Transverse colon (tissue), 4 donors: ENCODE measurements around the gene BACE2. TPM values are rescaled to one million over a fixed set of nuclear protein-coding genes. Genes with fewer than 3 reads are reported as not detected.

ENCODE experiments used
- DNase-seq: peaks from one replicate; pipeline ENCODE4 v3.0.0-alpha.2; 2019
- H3K27ac ChIP-seq, 4 donors: fragments of 200-600 bp; sonication (generic); 2 replicates each; pipeline ENCODE4 v1.5.1; 2016 to 2018; ENCODE audit warnings: inconsistent platforms in 4 of 4
- H3K27me3 ChIP-seq: fragments of 200-600 bp; sonication (generic); 2 replicates; pipeline ENCODE4 v1.5.1; 2017; ENCODE audit warnings: inconsistent platforms
- H3K36me3 ChIP-seq, 4 donors: fragments of 200-600 bp; sonication (generic); 2 replicates each; pipeline ENCODE4 v1.5.1; 2017 to 2019; ENCODE audit warnings: inconsistent platforms in 4 of 4
- H3K4me1 ChIP-seq, 4 donors: fragments of 200-600 bp; sonication (generic); 2 replicates each; pipeline ENCODE4 v1.5.1; 2017 to 2020; ENCODE audit warnings: inconsistent platforms in 4 of 4
- H3K4me3 ChIP-seq, 4 donors: fragments of 200-600 bp; sonication (generic); 1 replicate in 1 of 4; 2 replicates in 3 of 4; pipeline versions ENCODE4 v1.5.1 to v1.6.1; 2017 to 2019; ENCODE audit warnings: inconsistent platforms in 4 of 4
- H3K9me3 ChIP-seq, 2 donors: fragments of 200-600 bp; sonication (generic); 2 replicates each; pipeline ENCODE4 v1.5.1; 2017 to 2019; ENCODE audit warnings: inconsistent platforms in 2 of 2
- EP300 ChIP-seq: sonication (generic); formaldehyde crosslinking; IDR thresholded peaks from one replicate; pipeline ENCODE4 v1.6.1; 2017; ENCODE audit warnings: antibody characterized with exemption, low read depth
- POLR2A ChIP-seq: fragments of 450-650 bp; IDR thresholded peaks from one replicate; pipeline ENCODE4 v1.6.1; 2016; ENCODE audit warnings: antibody characterized with exemption, mild to moderate bottlenecking, moderate library complexity
- POLR2AphosphoS5 ChIP-seq, 3 donors: sonication (generic); formaldehyde crosslinking; IDR thresholded peaks; one replicate each; pipeline ENCODE4 v1.6.1; 2016; ENCODE audit warnings: antibody characterized with exemption in 3 of 3
- WGBS, 2 donors: methylation state at CpG; one replicate each; pipeline ENCODE4 v1.1.5; 2018; ENCODE audit warnings: low coverage in 1 of 2; 5-methylcytosine and 5-hydroxymethylcytosine counted together
- in situ Hi-C, 4 donors: fragments of 200-750 bp; cut with MboI; loops; one replicate each; pipeline versions ENCODE4 v1.15.0 to v1.15.1; 2017; ENCODE audit warnings: low sequenced_read_pairs in 3 of 4, low pct_ligation_motif_present in 1 of 4, low pct_unique_long_range_greater_than_20kb in 1 of 4
- intact Hi-C: fragments of 100-400 bp; cut with DNase I; formaldehyde crosslinking; loops from one replicate; pipeline ENCODE4 v1.15.1; 2023; ENCODE audit warnings: low total_unique reads
- total RNA-seq, 4 donors: library from RNA; depleted of rRNA; stranded (reverse); fragments of >200 nt; gene quantifications; one replicate each; pipeline ENCODE4 v1.1.0, GENCODE V29; 2016
- TF ChIP-seq, protein P1 (sequence below), 5 experiments: fragments of 200-600 bp in 3 of 5; fragments of 450-650 bp in 2 of 5; sonication (generic) in 3 of 5; IDR thresholded peaks; 1 replicate in 2 of 5; 2 replicates in 3 of 5; pipeline ENCODE4 v1.5.1; 2016 to 2017; ENCODE audit warnings: antibody characterized with exemption in 5 of 5, inconsistent platforms in 3 of 5, mild to moderate bottlenecking in 2 of 5, moderate library complexity in 1 of 5

Gene BACE2
- total RNA-seq, 4 donors from 2014 or later = 28.4 to 52.5 (median 43.9) TPM

DNA sequence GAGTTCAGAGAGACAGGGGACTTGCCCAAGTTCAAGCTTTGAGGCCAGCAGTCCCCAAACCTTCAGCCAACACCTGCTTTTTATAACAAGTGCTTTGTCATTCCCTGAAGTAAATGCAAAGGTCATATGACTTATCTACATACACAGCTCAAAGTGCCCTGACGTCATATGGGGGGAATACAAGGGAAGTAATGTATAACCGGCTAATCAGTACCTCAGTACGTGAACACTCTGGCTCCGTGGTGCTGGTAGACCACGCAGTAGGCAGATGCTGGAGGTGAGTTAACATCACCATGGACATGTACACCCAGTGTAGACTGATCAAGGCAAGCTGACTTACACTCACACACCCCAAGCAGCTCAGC is 60.0 kb downstream of the BACE2 start:
- in situ Hi-C loops = no loop called here

DNA sequence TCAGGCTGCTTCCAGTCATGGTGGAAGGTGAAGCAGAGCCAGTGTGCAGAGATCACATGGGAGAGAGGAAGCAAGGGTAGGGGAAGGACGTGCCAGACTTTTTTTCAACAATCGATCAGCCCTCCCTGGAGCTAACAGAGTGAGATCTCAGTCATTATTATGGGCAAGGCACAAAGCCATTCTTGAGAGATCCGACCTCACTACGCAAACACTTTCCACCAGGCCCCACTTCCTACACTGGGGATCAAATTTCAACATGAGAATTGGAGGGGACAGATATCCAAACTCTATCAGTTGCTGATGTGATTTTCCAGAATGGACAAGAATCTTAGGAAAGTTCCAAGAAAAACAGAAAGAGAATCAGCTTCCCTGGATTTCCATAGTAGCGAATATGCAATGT is 60.5 kb downstream of the BACE2 start:
- peak overlapping the region in 2 of 4 donors; percentile 16 to 33 for H3K27ac ChIP-seq
- intact Hi-C loops (no loop called here), in situ Hi-C loops (no loop called here)
- H3K27me3 ChIP-seq = no peaks in the 10 kb centered on the region
- WGBS, 2 donors = 80 to 82% methylated on average over 1 to 5 of the region's 5 CpGs
- H3K36me3 ChIP-seq = no peaks in the 10 kb centered on the region
- no peak for TF ChIP-seq EP300
- TF ChIP-seq POLR2AphosphoS5 (IDR thresholded peaks at IDR 0.05) = no peak
- TF ChIP-seq POLR2A = no peak
- TF ChIP-seq, protein P1, sequence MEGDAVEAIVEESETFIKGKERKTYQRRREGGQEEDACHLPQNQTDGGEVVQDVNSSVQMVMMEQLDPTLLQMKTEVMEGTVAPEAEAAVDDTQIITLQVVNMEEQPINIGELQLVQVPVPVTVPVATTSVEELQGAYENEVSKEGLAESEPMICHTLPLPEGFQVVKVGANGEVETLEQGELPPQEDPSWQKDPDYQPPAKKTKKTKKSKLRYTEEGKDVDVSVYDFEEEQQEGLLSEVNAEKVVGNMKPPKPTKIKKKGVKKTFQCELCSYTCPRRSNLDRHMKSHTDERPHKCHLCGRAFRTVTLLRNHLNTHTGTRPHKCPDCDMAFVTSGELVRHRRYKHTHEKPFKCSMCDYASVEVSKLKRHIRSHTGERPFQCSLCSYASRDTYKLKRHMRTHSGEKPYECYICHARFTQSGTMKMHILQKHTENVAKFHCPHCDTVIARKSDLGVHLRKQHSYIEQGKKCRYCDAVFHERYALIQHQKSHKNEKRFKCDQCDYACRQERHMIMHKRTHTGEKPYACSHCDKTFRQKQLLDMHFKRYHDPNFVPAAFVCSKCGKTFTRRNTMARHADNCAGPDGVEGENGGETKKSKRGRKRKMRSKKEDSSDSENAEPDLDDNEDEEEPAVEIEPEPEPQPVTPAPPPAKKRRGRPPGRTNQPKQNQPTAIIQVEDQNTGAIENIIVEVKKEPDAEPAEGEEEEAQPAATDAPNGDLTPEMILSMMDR (IDR thresholded peaks at IDR 0.05) = no peak
- H3K9me3 ChIP-seq = no peaks in the 10 kb centered on the region
- no peak for DNase-seq
- H3K4me1 ChIP-seq = peaks cover 0 to 14% (median 0%) of the 10 kb centered on the region in 4 donors
- no peak overlapping the region for H3K4me3 ChIP-seq

More for the DNA sequence above, 60.0 kb downstream of the BACE2 start:
- H3K9me3 ChIP-seq = no peaks in the 10 kb centered on the region
- peaks cover 0 to 14% (median 0%) of the 10 kb centered on the region in 4 donors for H3K4me1 ChIP-seq
- intact Hi-C loops = no loop called here
- TF ChIP-seq EP300 = no peak
- TF ChIP-seq POLR2AphosphoS5 (IDR thresholded peaks at IDR 0.05) = peak in 1 of 3 donors; percentile 27
- H3K36me3 ChIP-seq = no peaks in the 10 kb centered on the region
- peak overlapping the region; percentile 36 to 54 (median 48) for H3K27ac ChIP-seq
- H3K4me3 ChIP-seq = no peak overlapping the region
- DNase-seq = peak; percentile 64
- H3K27me3 ChIP-seq = no peaks in the 10 kb centered on the region
- WGBS, 2 donors = 46 to 48% methylated on average over 4 to 5 of the region's 5 CpGs

DNA sequence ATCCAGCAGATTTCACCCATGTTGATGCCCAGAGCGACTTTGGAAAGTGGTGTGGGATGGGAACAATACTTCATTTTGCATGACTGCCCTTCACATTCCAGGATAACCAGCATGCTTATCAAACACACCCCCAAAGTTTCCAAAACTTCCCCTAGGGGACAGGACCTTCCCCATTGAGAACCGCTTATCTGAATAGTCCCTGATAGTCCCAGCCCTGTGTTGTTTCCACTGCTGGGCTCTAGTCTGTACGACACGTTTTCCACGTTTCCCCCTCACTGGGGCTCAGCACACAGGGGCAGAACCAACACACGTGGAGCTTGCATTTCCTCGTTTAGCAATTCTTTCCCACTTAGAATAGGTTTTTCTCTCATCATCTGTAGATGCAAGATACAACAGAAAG is 61.0 kb downstream of the BACE2 start:
- no peak for DNase-seq
- 67 to 78% methylated on average over 3 to 7 of the region's 7 CpGs for WGBS, 2 donors
- in situ Hi-C loops (no loop called here), intact Hi-C loops (no loop called here)
- H3K4me1 ChIP-seq = peaks cover 0 to 14% (median 0%) of the 10 kb centered on the region in 4 donors
- no peaks in the 10 kb centered on the region for H3K9me3 ChIP-seq
- TF ChIP-seq POLR2A (no peak), EP300 (no peak), POLR2AphosphoS5 (IDR thresholded peaks at IDR 0.05) (no peak)
- TF ChIP-seq, protein P1 (IDR thresholded peaks at IDR 0.05) = no peak
- H3K27me3 ChIP-seq = no peaks in the 10 kb centered on the region
- no peaks in the 10 kb centered on the region for H3K36me3 ChIP-seq
- no peak overlapping the region for H3K27ac ChIP-seq
- H3K4me3 ChIP-seq = no peak overlapping the region

DNA sequence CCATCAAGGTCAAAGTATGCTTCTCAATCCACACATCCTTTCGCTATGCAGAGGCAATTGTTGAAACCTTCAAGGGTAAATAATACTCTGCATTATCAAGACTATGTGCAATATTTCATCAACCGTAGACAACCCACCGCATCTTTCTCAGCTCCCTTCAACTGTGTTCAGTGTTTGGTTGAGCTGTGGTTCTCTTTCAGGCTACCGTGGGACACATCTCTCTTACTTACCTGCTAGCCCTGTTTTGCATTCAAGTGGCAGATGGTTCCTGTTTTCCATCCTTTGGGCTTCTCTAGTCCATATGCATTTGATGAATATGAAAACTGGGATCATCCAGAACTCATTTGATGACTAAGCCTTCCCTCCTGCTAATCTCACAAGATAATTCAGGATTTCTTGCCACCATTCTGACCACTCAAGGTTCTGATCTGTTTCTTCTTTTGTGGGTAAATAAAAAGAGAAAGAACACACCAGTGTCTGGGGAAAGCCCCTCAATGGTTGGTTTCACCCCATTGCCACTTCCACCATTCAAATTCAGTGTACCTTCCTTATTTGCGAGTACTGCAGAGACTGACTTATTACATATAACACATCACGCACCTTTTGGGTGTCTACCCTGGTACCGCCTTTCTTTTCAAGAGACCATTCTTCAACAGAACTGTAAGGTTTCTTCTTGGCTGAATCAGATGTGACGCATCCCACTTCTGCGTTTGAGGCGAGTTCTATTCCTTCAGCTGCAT is 61.7 kb downstream of the BACE2 start:
- Histone ChIP-seq H3K9me3 (no peaks in the 10 kb centered on the region), H3K36me3 (no peaks in the 10 kb centered on the region), H3K4me1 (peaks cover 0 to 19% (median 0%) of the 10 kb centered on the region in 4 donors), H3K27ac (no peak overlapping the region), H3K4me3 (no peak overlapping the region), H3K27me3 (no peaks in the 10 kb centered on the region)
- intact Hi-C loops (no loop called here), in situ Hi-C loops (no loop called here)
- TF ChIP-seq POLR2AphosphoS5 (IDR thresholded peaks at IDR 0.05) (no peak), EP300 (no peak), POLR2A (no peak)
- TF ChIP-seq, protein P1 (IDR thresholded peaks at IDR 0.05) = no peak
- WGBS, 2 donors = 89 to 94% methylated on average over 7 to 10 of the region's 10 CpGs
- no peak for DNase-seq

DNA sequence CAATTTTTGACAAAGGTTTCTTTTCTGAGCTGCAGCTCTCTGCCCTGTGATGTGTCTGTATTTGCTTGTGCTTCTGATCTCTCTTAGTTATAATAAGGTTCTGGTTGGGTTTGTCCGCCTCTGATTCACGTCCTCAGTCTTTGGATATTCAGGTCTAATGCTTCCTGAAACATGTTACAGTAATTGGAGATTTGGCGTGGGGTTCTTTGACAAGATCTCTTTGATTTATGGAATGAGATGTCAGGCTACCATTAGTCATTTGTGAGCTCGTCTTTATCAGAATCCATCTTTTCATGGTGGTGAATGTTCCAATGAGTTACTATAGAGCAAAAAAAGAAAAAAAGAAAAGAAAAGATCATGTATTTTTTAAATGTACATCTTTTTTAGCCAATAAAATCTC is 62.5 kb downstream of the BACE2 start:
- in situ Hi-C loops (no loop called here), intact Hi-C loops (no loop called here)
- TF ChIP-seq EP300 (no peak), POLR2A (no peak), POLR2AphosphoS5 (IDR thresholded peaks at IDR 0.05) (no peak)
- TF ChIP-seq, protein P1 (IDR thresholded peaks at IDR 0.05) = no peak
- no peaks in the 10 kb centered on the region for H3K9me3 ChIP-seq
- H3K27me3 ChIP-seq = no peaks in the 10 kb centered on the region
- H3K4me1 ChIP-seq = peaks cover 0 to 22% (median 0%) of the 10 kb centered on the region in 4 donors
- no peak overlapping the region for H3K27ac ChIP-seq
- no peaks in the 10 kb centered on the region for H3K36me3 ChIP-seq
- no peak for DNase-seq
- no peak overlapping the region for H3K4me3 ChIP-seq
- WGBS, 2 donors = 85 to 91% methylated on average over 4 of the region's 4 CpGs
